H9 (cell line): ENCODE results near the gene CHMP1A. TPM values are rescaled to one million over a fixed set of nuclear protein-coding genes. Genes with fewer than 3 reads are reported as not detected.

Source experiments
- DNase-seq: peaks from one replicate; pipeline ENCODE4 v3.0.0-alpha.2; 2017
- H2AFZ ChIP-seq: one replicate; pipeline ENCODE4 v1.6.1; 2013; ENCODE audit warnings: mild to moderate bottlenecking, low read length, control low read depth, moderate library complexity
- H2AK5ac ChIP-seq: 2 replicates; pipeline ENCODE4 v1.6.1; 2013; ENCODE audit warnings: low read length, control low read depth, mixed read lengths; ENCODE audit not compliant: insufficient read length
- H2BK120ac ChIP-seq: one replicate; pipeline ENCODE4 v1.6.1; 2013; ENCODE audit warnings: low read depth, mild to moderate bottlenecking, low read length, control low read depth, inconsistent platforms; ENCODE audit not compliant: poor library complexity, severe bottlenecking
- H2BK12ac ChIP-seq: 2 replicates; pipeline ENCODE4 v1.6.1; 2013; ENCODE audit warnings: low read length, control low read depth, mixed read lengths, low read depth; ENCODE audit not compliant: insufficient read length
- H2BK15ac ChIP-seq: 2 replicates; pipeline ENCODE4 v1.6.1; 2013; ENCODE audit warnings: low read depth, low read length, control low read depth
- H2BK20ac ChIP-seq: one replicate; pipeline ENCODE4 v1.6.1; 2013; ENCODE audit warnings: low read depth, mild to moderate bottlenecking, low read length, control low read depth, inconsistent platforms; ENCODE audit not compliant: poor library complexity, severe bottlenecking
- H2BK5ac ChIP-seq: 2 replicates; pipeline ENCODE4 v1.6.1; 2013; ENCODE audit warnings: low read length, control low read depth, mixed read lengths; ENCODE audit not compliant: insufficient read length
- H3K14ac ChIP-seq: 2 replicates; pipeline ENCODE4 v1.6.1; 2013; ENCODE audit warnings: low read length, control low read depth; ENCODE audit not compliant: insufficient read depth
- H3K18ac ChIP-seq: 2 replicates; pipeline ENCODE4 v1.6.1; 2013; ENCODE audit warnings: low read depth, mild to moderate bottlenecking, mixed read lengths, low read length, control low read depth; ENCODE audit not compliant: insufficient read length
- H3K23ac ChIP-seq: 2 replicates; pipeline ENCODE4 v1.6.1; 2013; ENCODE audit warnings: low read length, control low read depth, mixed read lengths, low read depth; ENCODE audit not compliant: insufficient read length
- H3K23me2 ChIP-seq: 2 replicates; pipeline ENCODE4 v1.6.1; 2013; ENCODE audit warnings: low read depth, mild to moderate bottlenecking, mixed read lengths, low read length, control low read depth; ENCODE audit not compliant: insufficient read length, poor library complexity, severe bottlenecking
- H3K27ac ChIP-seq: 2 replicates; pipeline ENCODE4 v1.5.1; 2013; ENCODE audit warnings: low read length, control low read depth, mixed read lengths, low read depth; ENCODE audit not compliant: insufficient read length
- H3K27me3 ChIP-seq: 2 replicates; pipeline ENCODE4 v1.6.1; 2013; ENCODE audit warnings: low read length, control low read depth, inconsistent platforms; ENCODE audit not compliant: insufficient read depth
- H3K4ac ChIP-seq: 2 replicates; pipeline ENCODE4 v1.6.1; 2013; ENCODE audit warnings: low read depth, mild to moderate bottlenecking, control low read depth, inconsistent platforms, low read length, moderate library complexity
- H3K4me1 ChIP-seq: 2 replicates; pipeline ENCODE4 v1.6.1; 2013; ENCODE audit warnings: low read length, control low read depth, inconsistent platforms; ENCODE audit not compliant: insufficient read depth
- H3K4me2 ChIP-seq: 2 replicates; pipeline ENCODE4 v1.6.1; 2013; ENCODE audit warnings: low read length, control low read depth, mixed read lengths; ENCODE audit not compliant: insufficient read length, insufficient read depth
- H3K56ac ChIP-seq: 2 replicates; pipeline ENCODE4 v1.6.1; 2013; ENCODE audit warnings: low read depth, mild to moderate bottlenecking, mixed read lengths, low read length, control low read depth; ENCODE audit not compliant: insufficient read length
- H3K79me1 ChIP-seq: 2 replicates; pipeline ENCODE4 v1.6.1; 2013; ENCODE audit warnings: low read depth, mild to moderate bottlenecking, moderate library complexity, low read length, control low read depth, inconsistent platforms; ENCODE audit not compliant: insufficient read depth, poor library complexity, severe bottlenecking
- H3K79me2 ChIP-seq: 2 replicates; pipeline ENCODE4 v1.6.1; 2013; ENCODE audit warnings: low read length, control low read depth, inconsistent platforms; ENCODE audit not compliant: insufficient read depth
- H3K9ac ChIP-seq: 2 replicates; pipeline ENCODE4 v1.6.1; 2013; ENCODE audit warnings: low read length, control low read depth, mixed read lengths; ENCODE audit not compliant: insufficient read length; ENCODE audit errors: extremely low read depth
- H3K9me3 ChIP-seq: one replicate; pipeline ENCODE4 v1.6.1; 2013; ENCODE audit warnings: low read depth, low read length, inconsistent platforms; ENCODE audit not compliant: control insufficient read depth
- H3T11ph ChIP-seq: one replicate; pipeline ENCODE4 v1.6.1; 2013; ENCODE audit warnings: mild to moderate bottlenecking, low read length, control low read depth, inconsistent platforms
- H4K20me1 ChIP-seq: one replicate; pipeline ENCODE4 v1.6.1; 2013; ENCODE audit not compliant: control insufficient read depth, insufficient read length, insufficient read depth
- H4K5ac ChIP-seq: 2 replicates; pipeline ENCODE4 v1.6.1; 2013; ENCODE audit warnings: low read depth, mild to moderate bottlenecking, mixed read lengths, low read length, control low read depth; ENCODE audit not compliant: insufficient read length
- H4K8ac ChIP-seq: replicated peaks from 2 replicates; pipeline ENCODE4 v1.6.1; 2013; ENCODE audit warnings: low read length, control low read depth, mixed read lengths, low read depth; ENCODE audit not compliant: insufficient read length
- H4K91ac ChIP-seq: 2 replicates; pipeline ENCODE4 v1.6.1; 2013; ENCODE audit warnings: low read depth, mild to moderate bottlenecking, moderate library complexity, mixed read lengths, low read length, control low read depth; ENCODE audit not compliant: insufficient read length
- H3K27ac Mint-ChIP-seq, 3 experiments: 2 replicates in 2 of 3; 3 replicates in 1 of 3; pipeline ENCODE4 v1.8.0; 2020 to 2021; ENCODE audit warnings: mixed read lengths in 3 of 3, mild to moderate bottlenecking in 1 of 3, moderate library complexity in 1 of 3
- H3K27me3 Mint-ChIP-seq: 2 replicates; pipeline ENCODE4 v1.8.0; 2021; ENCODE audit warnings: low read depth, mild to moderate bottlenecking, moderate library complexity, mixed read lengths
- H3K36me3 Mint-ChIP-seq, 3 experiments: 2 replicates in 2 of 3; 3 replicates in 1 of 3; pipeline ENCODE4 v1.8.0; 2020 to 2021; ENCODE audit warnings: low read depth in 3 of 3, mixed read lengths in 3 of 3; ENCODE audit not compliant: insufficient read depth in 1 of 3
- H3K4me1 Mint-ChIP-seq, 2 experiments: 2 replicates each; pipeline ENCODE4 v1.8.0; 2020; ENCODE audit warnings: mixed read lengths in 2 of 2
- H3K4me3 Mint-ChIP-seq, 2 experiments: 2 replicates in 1 of 2; 3 replicates in 1 of 2; pipeline ENCODE4 v1.8.0; 2020 to 2021; ENCODE audit warnings: mild to moderate bottlenecking in 2 of 2, mixed read lengths in 2 of 2, moderate library complexity in 1 of 2
- H3K9me3 Mint-ChIP-seq, 2 experiments: 2 replicates in 1 of 2; 3 replicates in 1 of 2; pipeline ENCODE4 v1.8.0; 2020; ENCODE audit warnings: mild to moderate bottlenecking in 2 of 2, mixed read lengths in 2 of 2, moderate library complexity in 1 of 2
- CTCF ChIP-seq: fragments of 200-600 bp; sonication (generic); conservative IDR thresholded peaks from 3 replicates; pipeline ENCODE4 v1.8.0; 2021; ENCODE audit warnings: antibody characterized with exemption, mild to moderate bottlenecking
- WGBS: extraction: QIAGEN DNeasy Blood & Tissue Kit; methylation state at CpG from one replicate; pipeline ENCODE4 v1.1.7; 2013; ENCODE audit warnings: missing lambda C conversion rate, low lambda C conversion rate, mixed read lengths; ENCODE audit not compliant: insufficient read length; ENCODE audit errors: extremely low coverage; 5-methylcytosine and 5-hydroxymethylcytosine counted together
- total RNA-seq: library from RNA; stranded (reverse); gene quantifications from 2 replicates; pipeline ENCODE4 v1.2.1, GENCODE V29; 2021

The CHMP1A gene
- total RNA-seq, 1 experiment from 2014 or later = 89.6 TPM

- Histone ChIP-seq H2BK5ac (no peak overlapping the region), H3K9me3 (no peaks in the 10 kb centered on the region), H2BK20ac (no peak overlapping the region), H2AK5ac (no peak overlapping the region), H3K23me2 (no peaks in the 10 kb centered on the region), H3K56ac (no peak overlapping the region), H2BK15ac (no peak overlapping the region), H2AFZ (no peak overlapping the region), H3K79me1 (no peaks in the 10 kb centered on the region), H3K23ac (no peak overlapping the region), H3K4me1 (no peaks in the 10 kb centered on the region; the same call in 1 of the 2 replicates), H3K9ac (no peak overlapping the region), H3K4ac (no peak overlapping the region), H3K4me2 (no peak overlapping the region), H3K27me3 (no peaks in the 10 kb centered on the region), H4K91ac (no peak overlapping the region), H2BK120ac (no peak overlapping the region), H3K27ac (no peak overlapping the region), H2BK12ac (no peak overlapping the region), H3K79me2 (no peaks in the 10 kb centered on the region), H4K5ac (no peak overlapping the region), H4K8ac (no peak overlapping the region), H3T11ph (no peak overlapping the region), H4K20me1 (no peaks in the 10 kb centered on the region), H3K14ac (no peak overlapping the region), H3K18ac (no peak overlapping the region)
- no peaks in the 10 kb centered on the region; a peak in 1 of 5 replicates for H3K9me3 Mint-ChIP-seq
- WGBS = no CpG with 5 or more reads among the region's 10 CpGs
- H3K4me3 Mint-ChIP-seq = no peak overlapping the region
- no peak for DNase-seq
- 0 out of 7 replicates have a peak, but pooled peaks cover 0 to 3% (median 0%) of the 10 kb centered on the region in 3 experiments for H3K36me3 Mint-ChIP-seq
- peaks cover 4% of the 10 kb centered on the region for H3K27me3 Mint-ChIP-seq
- no peak for TF ChIP-seq CTCF
- peaks cover 5 to 12% of the 10 kb centered on the region in 2 experiments for H3K4me1 Mint-ChIP-seq
- no peak overlapping the region for H3K27ac Mint-ChIP-seq
Measured at GRCh38 chr16:89599902-89600301, 57.6 kb downstream of the CHMP1A start.
